MM.1S (cell line): ENCODE measurements around the gene DOC2A.

Source experiments
- DNase-seq: peaks from one replicate; pipeline ENCODE4 v3.0.0-alpha.2; 2015
- H2AFZ ChIP-seq: fragments of 300-600 bp; sonication (generic); 2 replicates; pipeline ENCODE4 v1.6.0; 2016; ENCODE audit warnings: antibody characterized with exemption, low read length
- H3F3A ChIP-seq: fragments of 300-600 bp; sonication (generic); 2 replicates; pipeline ENCODE4 v1.6.1; 2016; ENCODE audit warnings: mild to moderate bottlenecking, antibody characterized with exemption, low read length, moderate library complexity, mixed read lengths; ENCODE audit not compliant: insufficient read depth
- H3K27ac ChIP-seq: fragments of 300-600 bp; sonication (generic); 2 replicates; pipeline ENCODE4 v1.5.1; 2016; ENCODE audit warnings: mild to moderate bottlenecking, low read length
- H3K27me3 ChIP-seq: fragments of 300-600 bp; sonication (generic); replicated peaks from 2 replicates; pipeline ENCODE4 v1.6.0; 2016; ENCODE audit warnings: low read length; ENCODE audit not compliant: insufficient read depth
- H3K36me3 ChIP-seq: fragments of 300-600 bp; sonication (generic); replicated peaks from 2 replicates; pipeline ENCODE4 v1.6.1; 2016; ENCODE audit warnings: mild to moderate bottlenecking, low read length, mixed read lengths; ENCODE audit not compliant: insufficient read depth
- H3K4me1 ChIP-seq: fragments of 300-600 bp; sonication (generic); 2 replicates; pipeline ENCODE4 v1.6.1; 2016; ENCODE audit warnings: low read length, mixed read lengths
- H3K4me2 ChIP-seq: fragments of 300-600 bp; sonication (generic); 2 replicates; pipeline ENCODE4 v1.6.0; 2016; ENCODE audit warnings: low read depth, low read length
- H3K4me3 ChIP-seq: fragments of 300-600 bp; sonication (generic); 2 replicates; pipeline ENCODE4 v1.5.1; 2016; ENCODE audit warnings: low read length, mixed read lengths
- H3K79me2 ChIP-seq: fragments of 300-600 bp; sonication (generic); 2 replicates; pipeline ENCODE4 v1.6.1; 2016; ENCODE audit warnings: mixed run types, low read length, mixed read lengths
- H3K9ac ChIP-seq: fragments of 300-600 bp; sonication (generic); 2 replicates; pipeline ENCODE4 v1.6.1; 2016; ENCODE audit warnings: low read length, mixed read lengths
- H3K9me2 ChIP-seq: fragments of 300-600 bp; sonication (generic); replicated peaks from 2 replicates; pipeline ENCODE4 v1.6.1; 2016; ENCODE audit warnings: mild to moderate bottlenecking, low read length, mixed read lengths; ENCODE audit not compliant: insufficient read depth
- H3K9me3 ChIP-seq: fragments of 300-600 bp; sonication (generic); replicated peaks from 2 replicates; pipeline ENCODE4 v1.6.1; 2016; ENCODE audit warnings: mild to moderate bottlenecking, low read length, mixed read lengths; ENCODE audit not compliant: insufficient read depth
- H4K20me1 ChIP-seq: fragments of 300-600 bp; sonication (generic); 2 replicates; pipeline ENCODE4 v1.6.1; 2016; ENCODE audit warnings: mild to moderate bottlenecking, low read length, moderate library complexity, mixed read lengths; ENCODE audit not compliant: insufficient read depth
- CTCF ChIP-seq: fragments of 300-600 bp; sonication (generic); IDR thresholded peaks from 2 replicates; pipeline ENCODE4 v1.5.1; 2016; ENCODE audit warnings: antibody characterized with exemption, low read length, mixed read lengths
- EZH2 ChIP-seq: fragments of 300-600 bp; sonication (generic); optimal IDR thresholded peaks from 2 replicates; pipeline ENCODE3; 2017; ENCODE audit warnings: low read depth, mild to moderate bottlenecking, antibody characterized with exemption, low read length, mixed read lengths
- EZH2phosphoT487 ChIP-seq: fragments of 300-600 bp; sonication (generic); IDR thresholded peaks from 2 replicates; pipeline ENCODE4 v1.6.1; 2018; ENCODE audit warnings: antibody characterized with exemption, low read length

The DOC2A gene

GRCh38 chr16:30005341-30006094 is 5.3 kb downstream of the DOC2A start:
- Histone ChIP-seq H4K20me1 (no peaks in the 10 kb centered on the region), H3K4me1 (no peaks in the 10 kb centered on the region), H2AFZ (no peak overlapping the region), H3K27me3 (peaks cover 28% of the 10 kb centered on the region), H3K36me3 (no peaks in the 10 kb centered on the region), H3K9me2 (no peaks in the 10 kb centered on the region), H3K4me2 (no peak overlapping the region), H3K79me2 (no peaks in the 10 kb centered on the region), H3F3A (no peaks in the 10 kb centered on the region), H3K4me3 (no peak overlapping the region), H3K27ac (no peak overlapping the region), H3K9ac (no peak overlapping the region), H3K9me3 (no peaks in the 10 kb centered on the region)
- DNase-seq, result peak; percentile 45
- TF ChIP-seq EZH2phosphoT487, result no peak
- peak; percentile 76 for TF ChIP-seq CTCF

- Histone ChIP-seq H3K27me3 (peaks cover 21% of the 10 kb centered on the region), H3K4me2 (no peak overlapping the region), H4K20me1 (no peaks in the 10 kb centered on the region), H3F3A (no peaks in the 10 kb centered on the region), H3K79me2 (no peaks in the 10 kb centered on the region), H3K27ac (no peak overlapping the region), H2AFZ (no peak overlapping the region), H3K9ac (no peak overlapping the region), H3K9me2 (no peaks in the 10 kb centered on the region), H3K36me3 (no peaks in the 10 kb centered on the region), H3K9me3 (no peaks in the 10 kb centered on the region), H3K4me3 (no peak overlapping the region), H3K4me1 (no peaks in the 10 kb centered on the region)
- DNase-seq, result no peak
- TF ChIP-seq EZH2 (no peak), EZH2phosphoT487 (no peak), CTCF (no peak)
Observed at GRCh38 chr16:30004811-30005242, 6.0 kb downstream of the DOC2A start.

- TF ChIP-seq EZH2, result no peak
- no peak for TF ChIP-seq CTCF
- no peak for TF ChIP-seq EZH2phosphoT487
- no peaks in the 10 kb centered on the region for H4K20me1 ChIP-seq
- H3K36me3 ChIP-seq, result no peaks in the 10 kb centered on the region
- H3K4me1 ChIP-seq, result no peaks in the 10 kb centered on the region
- H3K79me2 ChIP-seq, result no peaks in the 10 kb centered on the region
- no peaks in the 10 kb centered on the region for H3K9me2 ChIP-seq
- no peaks in the 10 kb centered on the region for H3K9me3 ChIP-seq
- H3K27ac ChIP-seq, result no peak overlapping the region
- no peak overlapping the region for H3K4me3 ChIP-seq
- H3K9ac ChIP-seq, result no peak overlapping the region
- H3K4me2 ChIP-seq, result no peak overlapping the region
- H3F3A ChIP-seq, result no peaks in the 10 kb centered on the region
- H2AFZ ChIP-seq, result no peak overlapping the region
- peaks cover 18% of the 10 kb centered on the region; the same call in 1 of the 2 replicates for H3K27me3 ChIP-seq
- no peak for DNase-seq
Observed at GRCh38 chr16:30004424-30004776, 6.4 kb downstream of the DOC2A start.
